ENCODE measurements around the gene USP7. TPM values are rescaled to one million over a fixed set of nuclear protein-coding genes. Genes with fewer than 3 reads are reported as not detected.

Gene USP7
- polyA plus RNA-seq, 2 of the 4 experiments (the other 2 are of a cell fraction): 39.6 to 65.9 TPM

GRCh38 chr16:8905168-8905762, 58.4 kb downstream of the USP7 start:
- H3K4me2 ChIP-seq: no peak overlapping the region
- TF ChIP-seq ZC3H11A (IDR thresholded peaks at IDR 0.05): no peak
- TF ChIP-seq CTCF (IDR thresholded peaks at IDR 0.05): peak; percentile 27
- no peak for TF ChIP-seq CBX8 (IDR thresholded peaks at IDR 0.05)
- peak; percentile 57 to 73 for TF ChIP-seq RAD21 (conservative IDR thresholded peaks at IDR 0.05 in 1 of 2, IDR thresholded peaks at IDR 0.05 in 1 of 2)
- TF ChIP-seq CHD2 (IDR thresholded peaks at IDR 0.05; ENCODE audit: low read length, partially characterized antibody): no peak
- no peak for TF ChIP-seq BHLHE40 (IDR thresholded peaks at IDR 0.05; ENCODE audit: low read depth, low read length)
- no peak for TF ChIP-seq POLR2AphosphoS2 (conservative IDR thresholded peaks at IDR 0.05; ENCODE audit: low read length)
- TF ChIP-seq TP53 (CRISPR knock-in tag; IDR thresholded peaks at IDR 0.05): no peak
- TF ChIP-seq SMC3 (IDR thresholded peaks at IDR 0.05): peak; percentile 49; the same call in 2 of the 3 replicates
- no peak for TF ChIP-seq EHMT2 (IDR thresholded peaks at IDR 0.05; ENCODE audit: low read depth)
- no peak for TF ChIP-seq EHF (CRISPR knock-in tag; IDR thresholded peaks at IDR 0.05)
- TF ChIP-seq ZFP36 (IDR thresholded peaks at IDR 0.05; ENCODE audit: borderline replicate concordance, partially characterized antibody): no peak
- ChIA-PET CTCF (interaction anchor here (0.8 to 3.0 kb wide), 13 partner anchors 9 to 220 kb away, joined by 3 to 20 read pairs (median 3); no protein-coding TSS in a partner anchor), POLR2A (no interaction called here)
- FAIRE-seq (no peak), ATAC-seq (peak; percentile 87 to 89), DNase-seq (ENCODE audit: low read depth in 1 of 2, low spot score in 1 of 2) (peak; percentile 36 to 69)
- H3K4me1 ChIP-seq: peaks cover 6% of the 10 kb centered on the region; the same call in 1 of the 3 replicates
- no peaks in the 10 kb centered on the region for H3K9me3 ChIP-seq
- H3K4me3 ChIP-seq: no peak overlapping the region
- no peak overlapping the region for H3K27ac ChIP-seq
- 80% methylated on average over 13 of the region's 13 CpGs for WGBS (ENCODE audit: missing lambda C conversion rate)

- Histone ChIP-seq H3K4me2 (no peak overlapping the region), H3K4me1 (peaks cover 4% of the 10 kb centered on the region; the same call in 1 of the 3 replicates), H3K9me3 (no peaks in the 10 kb centered on the region), H3K4me3 (no peak overlapping the region), H3K27ac (no peak overlapping the region)
- CTCF ChIA-PET: interaction anchor here (1.3 to 3.0 kb wide), 2 partner anchors 33 to 104 kb away, joined by 7 to 20 read pairs; no protein-coding TSS in a partner anchor
- POLR2A ChIA-PET: no interaction called here
- 99% methylated on average over 4 of the region's 8 CpGs for WGBS (ENCODE audit: missing lambda C conversion rate)
- DNase-seq (ENCODE audit: low read depth in 1 of 2, low spot score in 1 of 2) (no peak), ATAC-seq (no peak), FAIRE-seq (no peak)
- TF ChIP-seq NPAS2 (CRISPR knock-in tag; IDR thresholded peaks at IDR 0.05; ENCODE audit: borderline replicate concordance): no peak
- no peak for TF ChIP-seq KDM5A (IDR thresholded peaks at IDR 0.05)
- no peak for TF ChIP-seq PBX3 (IDR thresholded peaks at IDR 0.05)
- no peak for TF ChIP-seq SREBF2 (IDR thresholded peaks at IDR 0.05)
- no peak for TF ChIP-seq HMGXB4 (CRISPR knock-in tag; IDR thresholded peaks at IDR 0.05; ENCODE audit: borderline replicate concordance)
- TF ChIP-seq FOSL2 (IDR thresholded peaks at IDR 0.05): no peak
- TF ChIP-seq FOSL2 (CRISPR knock-in tag; IDR thresholded peaks at IDR 0.05): no peak
- TF ChIP-seq BHLHE40 (IDR thresholded peaks at IDR 0.05; ENCODE audit: low read depth, low read length): no peak
- no peak for TF ChIP-seq RARB (CRISPR knock-in tag; IDR thresholded peaks at IDR 0.05)
- no peak for TF ChIP-seq TP53 (CRISPR knock-in tag; IDR thresholded peaks at IDR 0.05)
- no peak for TF ChIP-seq RNF2 (IDR thresholded peaks at IDR 0.05; ENCODE audit: borderline replicate concordance, low read depth)
- no peak for TF ChIP-seq CBX2 (IDR thresholded peaks at IDR 0.05; ENCODE audit: borderline replicate concordance, low read depth)
- no peak for TF ChIP-seq POLR2AphosphoS2 (conservative IDR thresholded peaks at IDR 0.05; ENCODE audit: low read length)
- TF ChIP-seq RAD21 (conservative IDR thresholded peaks at IDR 0.05 in 1 of 2, IDR thresholded peaks at IDR 0.05 in 1 of 2): no peak
Observed at GRCh38 chr16:8904018-8904430, 59.7 kb downstream of the USP7 start.

All from A549 (cell line).